Psoas muscle (tissue), 8 donors: ENCODE results near the gene PHAX. TPM values are rescaled to one million over a fixed set of nuclear protein-coding genes. Genes with fewer than 3 reads are reported as not detected.
"Not testable (repeated sequence)": the region's sequence is repeated elsewhere in the genome, so short reads cannot be mapped to it uniquely, and the experiment has no call there.

Source experiments
- ATAC-seq, 4 donors: fragments of 200-7000 bp; cut with Tn5 transposase; one replicate each; pipeline ENCODE4 v1.9.1; 2020; ENCODE audit warnings: moderate library complexity in 3 of 4, mild to moderate bottlenecking in 2 of 4
- DNase-seq, 2 donors: peaks; one replicate each; pipeline ENCODE4 v3.0.0-alpha.2; 2020
- H3K27ac ChIP-seq: fragments of 200-600 bp; one replicate; pipeline ENCODE4 v1.8.0; 2022
- H3K27me3 ChIP-seq, 3 donors: fragments of 200-600 bp in 1 of 3; one replicate each; pipeline versions ENCODE4 v1.6.1 to v1.8.0; 2013 to 2022; ENCODE audit warnings: low read length in 2 of 3, mild to moderate bottlenecking in 2 of 3, moderate library complexity in 1 of 3; ENCODE audit not compliant: insufficient read depth in 3 of 3
- H3K36me3 ChIP-seq, 2 donors: fragments of 200-600 bp in 1 of 2; one replicate each; pipeline versions ENCODE4 v1.6.1 to v1.8.0; 2013 to 2022; ENCODE audit warnings: low read depth in 1 of 2, mild to moderate bottlenecking in 1 of 2, moderate library complexity in 1 of 2; ENCODE audit not compliant: insufficient read depth in 1 of 2
- H3K4me1 ChIP-seq: fragments of 200-600 bp; one replicate; pipeline ENCODE4 v1.8.0; 2022
- H3K4me3 ChIP-seq: fragments of 200-600 bp; one replicate; pipeline ENCODE4 v1.8.0; 2022; ENCODE audit warnings: mild to moderate bottlenecking
- H3K9me3 ChIP-seq: fragments of 200-600 bp; one replicate; pipeline ENCODE4 v1.8.0; 2022
- CTCF ChIP-seq: fragments of 200-600 bp; IDR thresholded peaks from one replicate; pipeline ENCODE4 v1.8.0; 2022; ENCODE audit warnings: antibody characterized with exemption
- WGBS, 3 donors: extraction: QIAGEN DNeasy Blood & Tissue Kit; methylation state at CpG; one replicate each; pipeline versions ENCODE4 v1.1.6 to v1.1.7; 2013; 5-methylcytosine and 5-hydroxymethylcytosine counted together
- intact Hi-C, 2 donors: fragments of 100-400 bp; cut with DNase I; formaldehyde crosslinking; loops; one replicate each; pipeline versions ENCODE4 v1.11.0 to v1.14.2; 2022
- polyA plus RNA-seq, 3 donors: library from polyadenylated mRNA; stranded (reverse); fragments of 200-250 nt; gene quantifications; one replicate each; pipeline ENCODE4 v1.2.3, GENCODE V29; 2013
- total RNA-seq, 4 donors: library from RNA; stranded (reverse); fragmentation: NEBNext Ultra II Directional in 2 of 4; extraction: Animal tissue kit (Norgen Biotek cat#: 25700) in 2 of 4; gene quantifications; one replicate each; pipeline versions ENCODE4 v1.2.1 to v1.2.4, GENCODE V29; 2021 to 2023
- donor health status: healthy with polysubstance abuse.
- donor health status: DM: no; HTN: no; CAD: no; lungs with moderate emphysema.
- donor health status: Bipolar disorder and iron deficiency.
- donor health status: healthy.
- donor health status: DM: yes; HTN: yes; CAD: no.
- donor health status: DM: no; HTN: no; CAD: no.
- donor health status: DM: no; HTN: no; CAD: no.
- donor health status: DM: yes; HTN: yes; CAD: no.

Gene PHAX
- total and polyA plus RNA-seq, 7 donors, result 25.6 to 53.0 (median 32.2) TPM

- H3K27ac ChIP-seq, result no peak overlapping the region
- H3K9me3 ChIP-seq, result no peaks in the 10 kb centered on the region
- no peak for ATAC-seq
- WGBS, 3 donors, result 92 to 97% (median 96%) methylated on average over 7 of the region's 7 CpGs
- TF ChIP-seq CTCF, result no peak
- peaks cover 0 to 72% of the 10 kb centered on the region in 2 donors for H3K36me3 ChIP-seq
- intact Hi-C loops, result no loop called here
- no peak for DNase-seq
- no peaks in the 10 kb centered on the region for H3K4me1 ChIP-seq
- H3K4me3 ChIP-seq, result no peak overlapping the region
- no peaks in the 10 kb centered on the region for H3K27me3 ChIP-seq
These were observed 13.3 kb downstream of the PHAX start for GRCh38 chr5:126613941-126614592.

- no peak overlapping the region for H3K27ac ChIP-seq
- no peaks in the 10 kb centered on the region for H3K4me1 ChIP-seq
- H3K27me3 ChIP-seq, result no peaks in the 10 kb centered on the region
- intact Hi-C loops, result no loop called here
- 59 to 69% (median 61%) methylated on average over 4 of the region's 4 CpGs for WGBS, 3 donors
- H3K4me3 ChIP-seq, result no peak overlapping the region
- ATAC-seq, result no peak
- H3K36me3 ChIP-seq, result peaks cover 0 to 72% of the 10 kb centered on the region in 2 donors
- no peak for TF ChIP-seq CTCF
- DNase-seq, result no peak
- no peaks in the 10 kb centered on the region for H3K9me3 ChIP-seq
These were observed 14.5 kb downstream of the PHAX start for GRCh38 chr5:126615286-126615685.

GRCh38 chr5:126617603-126618002, 16.9 kb downstream of the PHAX start:
- H3K27me3 ChIP-seq, intact Hi-C loops, DNase-seq, H3K9me3 ChIP-seq, H3K4me1 ChIP-seq, H3K27ac ChIP-seq, ATAC-seq, H3K4me3 ChIP-seq: not testable (repeated sequence)
- H3K36me3 ChIP-seq, result peaks cover 0 to 69% of the 10 kb centered on the region in 2 donors
- WGBS, 3 donors, result 95 to 98% (median 96%) methylated on average over 8 of the region's 8 CpGs

- ATAC-seq, result no peak
- no peaks in the 10 kb centered on the region for H3K9me3 ChIP-seq
- H3K4me1 ChIP-seq, result no peaks in the 10 kb centered on the region
- intact Hi-C loops, result no loop called here
- no peaks in the 10 kb centered on the region for H3K27me3 ChIP-seq
- no peak overlapping the region for H3K27ac ChIP-seq
- peaks cover 0 to 65% of the 10 kb centered on the region in 2 donors for H3K36me3 ChIP-seq
- H3K4me3 ChIP-seq, result no peak overlapping the region
- 94 to 98% (median 96%) methylated on average over 2 of the region's 2 CpGs for WGBS, 3 donors
- DNase-seq, result no peak
- TF ChIP-seq CTCF, result no peak
These were observed 19.0 kb downstream of the PHAX start for GRCh38 chr5:126619781-126620180.

- ATAC-seq (no peak), DNase-seq (no peak)
- Histone ChIP-seq H3K27ac (no peak overlapping the region), H3K27me3 (no peaks in the 10 kb centered on the region), H3K4me3 (no peak overlapping the region), H3K36me3 (peaks cover 0 to 69% of the 10 kb centered on the region in 2 donors), H3K4me1 (no peaks in the 10 kb centered on the region), H3K9me3 (no peaks in the 10 kb centered on the region)
- intact Hi-C loops, result no loop called here
- 64 to 74% (median 65%) methylated on average over 4 of the region's 4 CpGs for WGBS, 3 donors
- TF ChIP-seq CTCF, result no peak
These were observed 23.8 kb downstream of the PHAX start for GRCh38 chr5:126624534-126624933.
